Measurements from ENCODE around the gene NTN5.

DNA sequence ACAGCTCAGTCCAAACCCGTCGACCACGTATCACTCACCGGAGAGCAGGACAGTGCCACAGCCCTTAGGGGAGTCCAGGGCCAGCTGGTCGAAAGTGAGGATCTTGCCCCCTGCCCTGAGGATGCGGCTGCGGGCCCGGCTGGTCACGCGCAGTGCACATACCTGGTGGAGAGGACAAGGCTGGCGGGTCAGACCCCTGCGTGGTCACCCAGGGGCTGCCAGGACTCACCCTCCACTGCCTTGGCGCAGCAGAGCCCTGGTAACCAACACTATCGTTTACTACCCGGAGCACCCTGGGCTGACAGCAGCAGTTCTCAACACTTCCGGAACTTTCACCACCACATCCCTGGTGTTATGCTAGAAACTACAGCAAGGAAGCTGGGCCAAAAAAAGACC, 56.8 kb downstream of the NTN5 start:
- TF ChIP-seq POLR2AphosphoS5 (IDR thresholded peaks at IDR 0.05), result peak in 1 of 3 donors; percentile 61
- TF ChIP-seq, protein P1, sequence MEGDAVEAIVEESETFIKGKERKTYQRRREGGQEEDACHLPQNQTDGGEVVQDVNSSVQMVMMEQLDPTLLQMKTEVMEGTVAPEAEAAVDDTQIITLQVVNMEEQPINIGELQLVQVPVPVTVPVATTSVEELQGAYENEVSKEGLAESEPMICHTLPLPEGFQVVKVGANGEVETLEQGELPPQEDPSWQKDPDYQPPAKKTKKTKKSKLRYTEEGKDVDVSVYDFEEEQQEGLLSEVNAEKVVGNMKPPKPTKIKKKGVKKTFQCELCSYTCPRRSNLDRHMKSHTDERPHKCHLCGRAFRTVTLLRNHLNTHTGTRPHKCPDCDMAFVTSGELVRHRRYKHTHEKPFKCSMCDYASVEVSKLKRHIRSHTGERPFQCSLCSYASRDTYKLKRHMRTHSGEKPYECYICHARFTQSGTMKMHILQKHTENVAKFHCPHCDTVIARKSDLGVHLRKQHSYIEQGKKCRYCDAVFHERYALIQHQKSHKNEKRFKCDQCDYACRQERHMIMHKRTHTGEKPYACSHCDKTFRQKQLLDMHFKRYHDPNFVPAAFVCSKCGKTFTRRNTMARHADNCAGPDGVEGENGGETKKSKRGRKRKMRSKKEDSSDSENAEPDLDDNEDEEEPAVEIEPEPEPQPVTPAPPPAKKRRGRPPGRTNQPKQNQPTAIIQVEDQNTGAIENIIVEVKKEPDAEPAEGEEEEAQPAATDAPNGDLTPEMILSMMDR (IDR thresholded peaks at IDR 0.05 in 8 of 11, conservative IDR thresholded peaks at IDR 0.05 in 3 of 11), result no peak
